Measurements from ENCODE around the gene USP9X.
"Not testable (repeated sequence)": the region's sequence is repeated elsewhere in the genome, so short reads cannot be mapped to it uniquely, and the experiment has no call there.

USP9X gene

DNA sequence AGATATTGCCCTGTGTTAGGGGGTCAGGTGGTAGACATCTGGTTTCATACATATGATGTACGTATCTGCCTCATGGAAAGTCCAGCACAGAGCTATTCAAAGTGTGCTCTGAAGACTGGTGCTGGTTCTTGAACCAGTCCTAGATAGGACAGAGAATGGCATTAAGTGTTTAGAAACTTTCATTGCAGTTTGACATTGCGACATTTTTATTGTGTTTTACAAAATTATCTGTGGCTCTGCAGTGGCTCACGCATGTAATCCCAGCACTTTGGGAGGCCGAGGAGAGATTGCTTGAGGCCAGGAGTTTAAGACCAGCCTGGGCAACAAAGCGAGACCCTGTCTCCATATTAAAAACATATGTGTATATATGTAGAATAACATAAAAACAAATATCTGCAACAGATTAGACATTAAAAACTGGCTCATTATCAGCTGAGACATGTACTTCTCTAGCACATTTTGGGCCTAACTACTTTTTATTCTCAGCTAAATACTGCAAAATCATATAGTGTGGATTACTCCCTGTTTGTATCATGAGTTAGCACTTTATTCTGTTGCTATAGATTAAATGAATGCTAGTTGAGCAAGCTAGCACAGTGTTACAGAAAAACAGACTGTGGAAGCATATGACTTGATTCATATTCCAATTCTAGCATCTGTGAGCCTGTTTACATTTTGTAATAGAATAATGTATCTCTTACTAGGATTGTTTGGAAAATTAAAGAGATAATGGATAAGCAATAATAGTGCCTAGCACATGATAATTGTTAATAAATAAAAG, 57.1 kb downstream of the USP9X start:
- Histone ChIP-seq H3K9ac (ENCODE audit: low read depth in 1 of 2, low read length in 2 of 2) (no peak overlapping the region), H3K27ac (ENCODE audit: low read depth in 2 of 2, low read length in 2 of 2) (no peak overlapping the region), H3K9me3 (ENCODE audit: control insufficient read depth in 2 of 2, low read length in 2 of 2) (no peaks in the 10 kb centered on the region), H3K36me3 (ENCODE audit: control insufficient read depth in 2 of 2, insufficient read depth in 2 of 2, low read length in 2 of 2) (peaks cover 7 to 22% of the 10 kb centered on the region in 2 donors), H3K27me3 (ENCODE audit: control insufficient read depth in 2 of 2, insufficient read depth in 2 of 2, low read length in 2 of 2) (no peaks in the 10 kb centered on the region), H3K4me1 (ENCODE audit: control insufficient read depth in 2 of 2, insufficient read depth in 2 of 2, low read length in 2 of 2) (no peaks in the 10 kb centered on the region), H3K4me3 (ENCODE audit: low read length in 2 of 2) (no peak overlapping the region)

DNA sequence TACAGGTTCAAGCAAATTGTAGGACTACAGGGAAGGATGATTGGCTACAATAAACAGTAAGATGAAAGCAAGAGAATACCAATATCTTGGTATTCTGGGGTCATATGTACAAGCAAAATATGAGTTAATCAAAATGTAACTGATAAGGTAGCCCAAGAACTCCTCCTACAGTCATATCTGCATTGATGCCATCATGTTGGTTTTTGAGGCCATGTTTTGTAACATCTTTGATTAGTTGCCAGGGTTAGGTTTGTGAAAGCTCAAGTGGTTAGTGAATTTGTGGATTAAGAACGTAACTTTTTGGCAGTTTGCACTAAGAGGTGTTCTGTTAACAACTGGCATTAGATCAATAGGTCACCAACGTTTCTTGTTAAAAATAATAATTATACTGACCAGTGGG, 59.6 kb downstream of the USP9X start:
- no peaks in the 10 kb centered on the region for H3K9me3 ChIP-seq (ENCODE audit: control insufficient read depth in 2 of 2, low read length in 2 of 2)
- H3K27ac ChIP-seq (ENCODE audit: low read depth in 2 of 2, low read length in 2 of 2): no peak overlapping the region
- no peak overlapping the region for H3K4me3 ChIP-seq (ENCODE audit: low read length in 2 of 2)
- peaks cover 18 to 30% of the 10 kb centered on the region in 2 donors for H3K36me3 ChIP-seq (ENCODE audit: control insufficient read depth in 2 of 2, insufficient read depth in 2 of 2, low read length in 2 of 2)
- H3K9ac ChIP-seq (ENCODE audit: low read depth in 1 of 2, low read length in 2 of 2): no peak overlapping the region
- no peaks in the 10 kb centered on the region for H3K27me3 ChIP-seq (ENCODE audit: control insufficient read depth in 2 of 2, insufficient read depth in 2 of 2, low read length in 2 of 2)
- H3K4me1 ChIP-seq (ENCODE audit: control insufficient read depth in 2 of 2, insufficient read depth in 2 of 2, low read length in 2 of 2): no peaks in the 10 kb centered on the region

DNA sequence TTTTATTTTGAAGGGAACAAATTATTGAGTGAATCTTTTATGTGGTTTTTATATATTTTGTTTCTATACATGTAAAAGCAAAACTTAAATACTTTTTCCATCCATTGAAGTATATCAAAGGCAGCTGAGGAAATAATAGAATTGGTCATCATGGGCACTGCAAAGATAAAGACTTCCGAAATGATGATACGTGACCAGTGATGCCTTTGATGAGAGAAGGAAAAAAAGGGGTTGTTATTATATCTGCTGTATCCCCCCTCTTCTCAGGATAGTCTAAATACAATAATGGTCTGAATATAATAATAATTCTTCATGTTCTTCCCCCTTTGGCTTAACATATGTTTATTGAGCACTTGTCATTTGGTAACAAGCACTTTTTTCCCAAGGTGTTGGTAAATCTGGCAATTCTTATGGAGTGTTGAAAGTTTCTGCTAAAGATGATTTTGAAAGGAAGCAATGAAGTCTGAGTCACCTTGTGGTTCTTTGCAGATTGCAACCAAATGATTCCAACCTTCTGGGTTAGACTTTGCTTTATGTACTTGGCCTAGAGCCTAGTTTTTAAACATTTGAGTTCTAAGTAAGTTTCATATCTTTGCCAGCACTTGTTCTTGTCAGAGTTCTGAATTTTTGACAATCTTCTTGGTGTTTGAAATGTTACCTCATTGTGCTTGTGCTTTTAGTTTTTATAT, 60.8 kb downstream of the USP9X start:
- Histone ChIP-seq H3K36me3 (ENCODE audit: control insufficient read depth in 2 of 2, insufficient read depth in 2 of 2, low read length in 2 of 2) (peaks cover 18 to 32% of the 10 kb centered on the region in 2 donors), H3K27me3 (ENCODE audit: control insufficient read depth in 2 of 2, insufficient read depth in 2 of 2, low read length in 2 of 2) (no peaks in the 10 kb centered on the region), H3K9ac (ENCODE audit: low read depth in 1 of 2, low read length in 2 of 2) (no peak overlapping the region), H3K4me1 (ENCODE audit: control insufficient read depth in 2 of 2, insufficient read depth in 2 of 2, low read length in 2 of 2) (no peaks in the 10 kb centered on the region), H3K4me3 (ENCODE audit: low read length in 2 of 2) (no peak overlapping the region), H3K9me3 (ENCODE audit: control insufficient read depth in 2 of 2, low read length in 2 of 2) (no peaks in the 10 kb centered on the region), H3K27ac (ENCODE audit: low read depth in 2 of 2, low read length in 2 of 2) (no peak overlapping the region)

DNA sequence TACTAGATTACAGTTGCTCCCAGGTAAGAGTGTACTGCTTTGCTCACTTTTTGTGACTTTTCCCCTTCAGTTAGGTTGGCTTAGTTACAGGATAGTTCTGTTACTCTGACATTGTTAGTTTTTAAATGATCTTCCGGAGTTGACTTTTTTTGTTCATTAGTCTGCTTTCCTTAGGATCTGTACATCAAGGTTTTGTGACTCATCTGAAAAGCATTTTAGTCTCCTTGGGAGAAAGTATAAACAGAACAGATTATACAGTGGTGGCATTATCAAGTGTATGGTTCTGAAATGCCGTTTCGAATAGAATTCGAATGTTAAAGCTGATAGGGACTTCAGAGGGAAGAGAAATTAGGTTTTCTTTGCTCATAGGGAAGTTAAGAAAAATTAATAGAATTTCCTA, 63.3 kb downstream of the USP9X start:
- Histone ChIP-seq H3K9ac (ENCODE audit: low read depth in 1 of 2, low read length in 2 of 2) (no peak overlapping the region), H3K4me3 (ENCODE audit: low read length in 2 of 2) (no peak overlapping the region), H3K27me3 (ENCODE audit: control insufficient read depth in 2 of 2, insufficient read depth in 2 of 2, low read length in 2 of 2) (no peaks in the 10 kb centered on the region), H3K27ac (ENCODE audit: low read depth in 2 of 2, low read length in 2 of 2) (no peak overlapping the region), H3K4me1 (ENCODE audit: control insufficient read depth in 2 of 2, insufficient read depth in 2 of 2, low read length in 2 of 2) (no peaks in the 10 kb centered on the region), H3K36me3 (ENCODE audit: control insufficient read depth in 2 of 2, insufficient read depth in 2 of 2, low read length in 2 of 2) (peaks cover 25 to 32% of the 10 kb centered on the region in 2 donors), H3K9me3 (ENCODE audit: control insufficient read depth in 2 of 2, low read length in 2 of 2) (no peaks in the 10 kb centered on the region)

DNA sequence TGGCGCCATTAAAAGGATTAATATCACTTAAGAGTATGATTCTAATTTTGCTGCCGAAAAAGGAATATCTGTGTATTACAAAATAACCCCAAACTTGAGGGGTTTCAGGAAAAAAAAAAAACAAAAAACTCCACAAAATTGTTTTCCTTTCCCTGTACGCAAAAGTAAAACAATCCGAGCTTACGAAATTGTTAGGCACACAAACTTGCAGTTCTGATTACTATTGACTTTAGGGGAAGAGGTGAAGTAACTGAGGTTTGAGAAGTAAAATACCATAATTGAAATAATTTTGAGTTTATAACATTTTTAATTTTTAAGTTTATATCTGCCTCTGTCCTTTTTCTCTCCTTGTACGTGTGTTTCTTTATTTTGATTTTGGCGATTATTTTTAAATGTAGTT, 64.8 kb downstream of the USP9X start:
- Histone ChIP-seq H3K9me3 (ENCODE audit: control insufficient read depth in 2 of 2, low read length in 2 of 2) (no peaks in the 10 kb centered on the region), H3K36me3 (ENCODE audit: control insufficient read depth in 2 of 2, insufficient read depth in 2 of 2, low read length in 2 of 2) (peaks cover 29 to 31% of the 10 kb centered on the region in 2 donors), H3K27ac (ENCODE audit: low read depth in 2 of 2, low read length in 2 of 2) (no peak overlapping the region), H3K9ac (ENCODE audit: low read depth in 1 of 2, low read length in 2 of 2) (no peak overlapping the region), H3K27me3 (ENCODE audit: control insufficient read depth in 2 of 2, insufficient read depth in 2 of 2, low read length in 2 of 2) (no peaks in the 10 kb centered on the region), H3K4me1 (ENCODE audit: control insufficient read depth in 2 of 2, insufficient read depth in 2 of 2, low read length in 2 of 2) (no peaks in the 10 kb centered on the region), H3K4me3 (ENCODE audit: low read length in 2 of 2) (no peak overlapping the region)

DNA sequence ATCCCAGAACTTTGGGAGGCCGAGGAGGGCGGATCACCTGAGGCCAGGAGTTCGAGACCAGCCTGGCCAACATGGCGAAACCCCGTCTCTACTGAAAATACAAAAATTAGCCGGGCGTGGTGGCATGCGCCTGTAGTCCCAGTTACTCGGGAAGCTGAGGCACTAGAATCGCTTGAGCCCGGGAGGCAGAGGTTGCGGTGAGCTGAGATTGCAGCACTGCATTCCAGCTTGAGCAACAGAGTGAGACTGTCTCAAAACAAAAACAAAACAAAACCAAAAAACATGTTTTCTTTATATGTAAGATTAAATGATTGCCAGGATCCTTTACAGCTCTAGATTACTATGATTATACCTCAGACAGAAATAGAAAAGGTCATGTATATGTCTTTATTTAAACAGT, 66.5 kb downstream of the USP9X start:
- H3K27me3 ChIP-seq (ENCODE audit: control insufficient read depth in 2 of 2, insufficient read depth in 2 of 2, low read length in 2 of 2); H3K27ac ChIP-seq (ENCODE audit: low read depth in 2 of 2, low read length in 2 of 2); H3K9me3 ChIP-seq (ENCODE audit: control insufficient read depth in 2 of 2, low read length in 2 of 2); H3K9ac ChIP-seq (ENCODE audit: low read depth in 1 of 2, low read length in 2 of 2); H3K4me3 ChIP-seq (ENCODE audit: low read length in 2 of 2); H3K4me1 ChIP-seq (ENCODE audit: control insufficient read depth in 2 of 2, insufficient read depth in 2 of 2, low read length in 2 of 2): not testable (repeated sequence)
- H3K36me3 ChIP-seq (ENCODE audit: control insufficient read depth in 2 of 2, insufficient read depth in 2 of 2, low read length in 2 of 2): peaks cover 33 to 37% of the 10 kb centered on the region in 2 donors

DNA sequence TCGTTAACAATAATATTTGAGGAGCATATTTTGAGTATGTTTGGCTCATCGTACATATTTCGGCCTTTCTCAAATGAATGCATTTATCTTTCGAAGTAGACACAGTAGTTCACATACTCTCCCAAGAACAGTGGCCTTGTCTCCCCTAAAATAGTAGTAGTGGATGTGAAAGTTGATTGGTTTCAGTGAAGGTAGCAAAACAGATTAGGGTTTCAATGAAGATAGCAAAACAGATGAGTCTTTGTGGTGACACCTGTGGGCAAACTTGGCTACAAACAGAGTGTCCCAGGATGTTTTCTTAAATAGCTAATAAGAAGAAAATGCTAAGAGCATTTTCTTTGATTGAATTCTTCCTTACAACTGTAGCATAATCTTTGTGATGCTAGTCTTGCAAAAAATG, 67.0 kb downstream of the USP9X start:
- Histone ChIP-seq H3K36me3 (ENCODE audit: control insufficient read depth in 2 of 2, insufficient read depth in 2 of 2, low read length in 2 of 2) (peaks cover 33 to 39% of the 10 kb centered on the region in 2 donors), H3K4me3 (ENCODE audit: low read length in 2 of 2) (no peak overlapping the region), H3K27ac (ENCODE audit: low read depth in 2 of 2, low read length in 2 of 2) (no peak overlapping the region), H3K4me1 (ENCODE audit: control insufficient read depth in 2 of 2, insufficient read depth in 2 of 2, low read length in 2 of 2) (no peaks in the 10 kb centered on the region), H3K9ac (ENCODE audit: low read depth in 1 of 2, low read length in 2 of 2) (no peak overlapping the region), H3K27me3 (ENCODE audit: control insufficient read depth in 2 of 2, insufficient read depth in 2 of 2, low read length in 2 of 2) (no peaks in the 10 kb centered on the region), H3K9me3 (ENCODE audit: control insufficient read depth in 2 of 2, low read length in 2 of 2) (no peaks in the 10 kb centered on the region)

DNA sequence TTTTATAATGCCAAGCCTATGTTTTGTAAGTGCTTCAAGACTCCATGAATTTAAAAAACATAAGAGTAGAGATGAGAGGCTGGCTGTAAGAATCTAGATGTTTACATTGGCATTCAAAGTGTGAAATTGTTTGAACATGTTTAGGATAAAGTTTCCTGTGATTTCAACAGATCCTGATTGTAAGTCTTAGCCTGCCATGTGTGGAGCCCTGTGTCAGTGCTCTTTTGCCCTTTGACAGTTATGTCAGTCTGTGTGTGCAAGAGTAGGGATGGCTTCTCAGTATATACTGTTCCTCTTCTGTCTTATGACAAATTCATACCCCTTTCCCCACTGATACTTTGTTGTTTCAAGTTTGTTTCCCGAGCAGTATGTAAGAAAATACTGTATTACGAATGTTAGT, 68.2 kb downstream of the USP9X start:
- no peak overlapping the region for H3K9ac ChIP-seq (ENCODE audit: low read depth in 1 of 2, low read length in 2 of 2)
- peaks cover 29 to 38% of the 10 kb centered on the region in 2 donors for H3K36me3 ChIP-seq (ENCODE audit: control insufficient read depth in 2 of 2, insufficient read depth in 2 of 2, low read length in 2 of 2)
- H3K27ac ChIP-seq (ENCODE audit: low read depth in 2 of 2, low read length in 2 of 2): no peak overlapping the region
- no peak overlapping the region for H3K4me3 ChIP-seq (ENCODE audit: low read length in 2 of 2)
- H3K4me1 ChIP-seq (ENCODE audit: control insufficient read depth in 2 of 2, insufficient read depth in 2 of 2, low read length in 2 of 2): no peaks in the 10 kb centered on the region
- no peaks in the 10 kb centered on the region for H3K27me3 ChIP-seq (ENCODE audit: control insufficient read depth in 2 of 2, insufficient read depth in 2 of 2, low read length in 2 of 2)
- H3K9me3 ChIP-seq (ENCODE audit: control insufficient read depth in 2 of 2, low read length in 2 of 2): no peaks in the 10 kb centered on the region

DNA sequence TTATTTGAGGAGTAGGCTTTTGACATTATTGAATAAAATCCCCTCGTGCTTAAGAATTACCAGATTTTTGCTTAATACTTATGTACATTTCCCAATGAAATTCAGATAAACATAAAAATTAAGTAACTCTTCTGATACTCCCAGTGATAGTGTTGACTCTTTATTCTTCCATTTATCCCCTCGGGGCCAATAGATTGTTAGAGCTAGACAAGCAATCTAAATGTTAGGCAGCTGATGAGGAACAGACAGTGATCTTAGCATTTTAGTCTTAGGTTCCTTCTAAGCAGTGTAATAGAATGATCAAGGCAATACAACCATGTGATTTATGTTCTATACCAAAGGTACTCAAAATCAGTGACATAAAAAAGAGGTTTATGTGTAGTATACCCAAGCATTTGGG, 68.7 kb downstream of the USP9X start:
- no peak overlapping the region for H3K4me3 ChIP-seq (ENCODE audit: low read length in 2 of 2)
- no peaks in the 10 kb centered on the region for H3K9me3 ChIP-seq (ENCODE audit: control insufficient read depth in 2 of 2, low read length in 2 of 2)
- no peaks in the 10 kb centered on the region for H3K27me3 ChIP-seq (ENCODE audit: control insufficient read depth in 2 of 2, insufficient read depth in 2 of 2, low read length in 2 of 2)
- H3K9ac ChIP-seq (ENCODE audit: low read depth in 1 of 2, low read length in 2 of 2): no peak overlapping the region
- no peak overlapping the region for H3K27ac ChIP-seq (ENCODE audit: low read depth in 2 of 2, low read length in 2 of 2)
- peaks cover 25 to 33% of the 10 kb centered on the region in 2 donors for H3K36me3 ChIP-seq (ENCODE audit: control insufficient read depth in 2 of 2, insufficient read depth in 2 of 2, low read length in 2 of 2)
- H3K4me1 ChIP-seq (ENCODE audit: control insufficient read depth in 2 of 2, insufficient read depth in 2 of 2, low read length in 2 of 2): no peaks in the 10 kb centered on the region

DNA sequence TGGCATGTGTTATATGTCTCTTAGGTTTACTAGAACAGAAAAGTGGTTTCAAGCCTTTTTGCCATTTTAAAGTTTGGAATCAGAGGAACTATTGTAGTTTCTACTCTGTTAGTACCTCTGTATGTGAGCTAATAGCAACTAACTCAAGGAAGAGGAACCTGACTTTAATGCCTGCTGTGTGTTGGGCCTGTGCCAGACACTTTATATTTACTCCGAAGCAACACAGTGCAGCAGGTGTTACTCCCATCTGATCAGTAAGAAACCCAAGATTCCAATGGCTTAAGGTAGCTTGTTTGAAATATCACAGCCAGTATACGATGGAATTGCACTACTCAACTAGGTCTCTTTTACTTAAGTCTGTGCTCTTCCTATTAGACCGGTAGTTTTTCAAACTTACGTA, 79.2 kb downstream of the USP9X start:
- no peak overlapping the region for H3K27ac ChIP-seq (ENCODE audit: low read depth in 2 of 2, low read length in 2 of 2)
- H3K9me3 ChIP-seq (ENCODE audit: control insufficient read depth in 2 of 2, low read length in 2 of 2): no peaks in the 10 kb centered on the region
- H3K9ac ChIP-seq (ENCODE audit: low read depth in 1 of 2, low read length in 2 of 2): no peak overlapping the region
- no peaks in the 10 kb centered on the region for H3K27me3 ChIP-seq (ENCODE audit: control insufficient read depth in 2 of 2, insufficient read depth in 2 of 2, low read length in 2 of 2)
- H3K4me1 ChIP-seq (ENCODE audit: control insufficient read depth in 2 of 2, insufficient read depth in 2 of 2, low read length in 2 of 2): no peaks in the 10 kb centered on the region
- H3K36me3 ChIP-seq (ENCODE audit: control insufficient read depth in 2 of 2, insufficient read depth in 2 of 2, low read length in 2 of 2): peaks cover 29 to 37% of the 10 kb centered on the region in 2 donors
- no peak overlapping the region for H3K4me3 ChIP-seq (ENCODE audit: low read length in 2 of 2)
